NCI-H1930 (cell line): ENCODE measurements around the gene DLG2.

Experiments
- DNase-seq, 2 experiments: peaks; one replicate each; lab custom pipeline; 2025; lab: John Stamatoyannopoulos, UW

Gene DLG2

GRCh38 chr11:84763931-84764330 is 863.2 kb downstream of the DLG2 start:
- no peak for DNase-seq

- DNase-seq: no peak
Measured at GRCh38 chr11:84757711-84758110, 869.4 kb downstream of the DLG2 start.

- DNase-seq: no peak
Measured at GRCh38 chr11:84751371-84751770, 875.8 kb downstream of the DLG2 start.

- no peak for DNase-seq
Measured at GRCh38 chr11:84747871-84748270, 879.3 kb downstream of the DLG2 start.

DNA sequence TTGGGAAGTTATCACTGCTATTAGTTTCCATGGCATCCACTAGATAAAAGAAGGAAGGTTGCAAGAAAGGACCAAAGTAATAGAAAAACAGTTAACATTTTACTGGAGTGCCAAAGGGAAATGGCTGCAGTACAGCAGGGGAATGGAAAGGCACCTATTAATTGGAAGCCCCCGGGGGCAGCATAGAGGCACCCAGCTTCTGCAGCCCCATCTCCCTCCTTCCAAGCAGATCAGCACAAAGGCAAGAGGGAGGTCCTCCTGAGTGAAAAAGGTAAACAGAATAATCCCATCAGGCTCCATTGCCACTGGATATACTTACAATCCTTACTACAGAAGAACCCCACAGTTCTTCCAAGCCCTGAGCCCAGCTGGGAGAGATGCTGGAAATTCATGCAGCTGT is 887.1 kb downstream of the DLG2 start:
- no peak for DNase-seq

- no peak for DNase-seq
Measured at GRCh38 chr11:84724256-84724655, 902.9 kb downstream of the DLG2 start.

GRCh38 chr11:84722583-84723108 is 904.5 kb downstream of the DLG2 start:
- no peak for DNase-seq

DNA sequence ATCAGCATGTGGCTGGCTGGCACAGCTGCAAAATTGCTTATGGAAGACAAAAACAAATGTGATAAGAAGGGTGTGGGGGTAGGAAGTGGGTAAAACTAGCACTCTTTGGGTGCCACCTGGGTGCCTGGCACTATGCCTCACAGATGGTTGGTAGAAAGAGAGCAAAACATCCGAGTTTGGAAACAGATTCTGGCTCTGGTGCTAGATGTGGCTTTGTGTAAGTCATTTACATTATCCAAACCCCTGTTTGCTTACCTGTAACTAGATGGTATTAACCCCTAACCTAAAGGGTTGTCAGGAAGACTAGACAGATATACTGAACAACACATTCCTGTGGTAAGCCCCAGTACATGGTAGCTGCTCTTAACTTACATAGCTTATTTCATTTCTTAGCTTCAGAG is 905.6 kb downstream of the DLG2 start:
- no peak for DNase-seq

DNA sequence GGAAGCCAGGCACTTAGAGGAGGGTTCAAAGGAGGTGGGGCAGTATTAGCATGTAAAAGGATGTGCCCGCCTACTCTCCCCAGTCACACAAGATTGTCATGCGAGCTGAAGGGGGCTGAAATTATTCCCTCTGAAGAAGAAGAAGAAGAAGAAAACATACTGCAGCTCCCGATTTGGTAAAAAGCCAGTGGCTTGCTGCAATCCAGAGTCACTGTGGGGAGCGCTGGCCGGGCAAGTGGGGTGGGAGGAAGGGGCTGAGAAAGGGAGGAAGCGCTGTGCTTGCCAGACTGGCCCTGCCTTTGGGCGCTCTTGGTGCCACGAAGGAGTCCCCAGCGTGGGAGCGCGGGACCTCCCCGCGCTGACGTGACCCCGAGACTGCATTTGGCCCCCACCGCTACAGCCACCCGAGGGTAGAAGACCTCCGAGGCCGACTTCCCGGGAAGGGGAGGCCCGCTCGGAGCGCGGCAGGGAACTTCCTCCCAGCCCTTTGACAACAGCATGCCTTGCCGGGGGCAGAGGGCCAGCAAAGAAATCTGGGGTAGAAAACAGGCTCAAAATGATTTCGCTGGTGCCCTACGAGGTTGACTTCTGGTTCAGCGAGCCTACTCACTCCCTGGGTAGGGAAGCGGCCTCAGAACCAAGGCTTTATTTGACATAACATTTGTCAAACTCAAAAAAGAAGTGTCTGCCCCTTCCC is 906.3 kb downstream of the DLG2 start:
- DNase-seq: no peak

- no peak for DNase-seq
Measured at GRCh38 chr11:84719935-84720577, 907.1 kb downstream of the DLG2 start.

DNA sequence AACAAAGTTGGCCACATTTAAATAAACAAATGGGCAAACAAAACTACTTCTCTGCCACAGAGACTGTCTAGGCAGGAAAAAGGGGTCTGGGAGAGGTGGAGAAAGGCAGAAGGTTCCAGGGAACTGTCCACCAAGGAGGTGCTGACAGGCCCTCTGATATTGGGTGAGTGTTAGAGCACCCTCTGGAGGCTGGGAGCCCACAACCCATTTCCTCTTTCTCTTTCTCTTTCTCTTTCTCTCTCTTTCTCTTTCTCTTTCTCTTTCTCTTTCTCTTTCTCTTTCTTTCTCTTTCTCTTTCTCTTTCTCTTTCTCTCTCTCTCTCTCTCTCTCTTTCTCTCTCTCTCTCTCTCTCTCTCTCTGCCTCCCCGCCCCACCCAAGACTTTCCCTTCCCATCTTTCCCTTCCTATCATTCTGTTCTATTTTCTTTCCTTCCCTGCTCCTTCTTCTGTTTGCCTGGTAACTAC is 912.8 kb downstream of the DLG2 start:
- DNase-seq: peak in 1 of 2 experiments; percentile 5

DNA sequence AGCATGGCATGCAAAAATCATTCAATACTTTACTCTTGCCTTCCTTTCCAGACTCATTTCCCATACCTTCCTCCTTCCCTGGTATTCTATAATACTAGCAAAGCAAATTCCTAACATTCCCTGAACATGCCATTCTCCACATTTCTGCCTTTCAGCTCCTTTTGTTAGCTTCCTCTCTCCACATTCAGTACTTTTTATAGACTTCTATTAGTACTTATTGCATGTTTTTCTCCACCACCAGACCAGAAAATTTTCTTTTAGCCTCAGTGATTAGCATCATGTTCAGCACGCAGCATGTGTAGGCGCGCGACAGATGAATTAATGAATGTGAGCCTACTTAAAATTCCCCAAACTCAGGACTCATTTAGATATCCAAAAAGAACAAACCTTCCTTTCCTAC is 935.3 kb downstream of the DLG2 start:
- no peak for DNase-seq

DNA sequence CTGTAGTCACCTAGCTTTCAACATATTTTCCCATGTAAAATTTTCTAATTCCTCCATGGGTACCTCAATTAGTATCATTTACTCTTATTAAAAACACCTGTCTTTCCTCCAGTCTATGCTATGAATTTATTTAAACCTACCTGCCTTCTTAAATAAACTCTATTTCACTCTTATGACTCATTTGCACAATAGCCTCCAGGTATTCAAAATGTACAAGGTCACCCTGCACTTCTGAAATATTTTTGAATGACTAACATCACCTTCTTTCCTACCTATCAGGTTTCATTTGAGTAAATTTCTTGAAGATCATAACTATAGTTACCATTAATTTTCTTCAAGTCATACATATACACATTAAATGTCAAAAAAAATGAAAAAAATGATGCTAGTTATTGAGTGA is 939.7 kb downstream of the DLG2 start:
- no peak for DNase-seq

DNA sequence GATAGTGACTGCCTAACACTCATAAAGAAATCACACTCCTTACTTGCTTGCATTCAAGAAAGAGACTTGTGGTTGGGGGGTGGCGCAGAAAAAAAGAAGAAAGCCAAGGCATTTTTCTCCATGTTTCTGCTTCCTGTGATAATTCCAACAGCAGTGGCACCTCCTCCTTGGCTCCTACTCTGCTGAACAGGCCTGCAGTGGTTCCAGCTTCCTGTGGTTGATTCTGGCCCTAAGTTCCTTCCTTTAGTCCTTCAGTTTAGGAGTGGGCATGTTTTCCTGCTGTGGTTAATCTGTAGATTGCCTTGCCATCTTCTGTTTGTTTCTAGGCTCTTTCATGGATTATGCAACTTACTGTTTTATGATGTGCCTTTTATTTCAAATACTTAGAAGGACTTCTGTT is 940.4 kb downstream of the DLG2 start:
- no peak for DNase-seq

DNA sequence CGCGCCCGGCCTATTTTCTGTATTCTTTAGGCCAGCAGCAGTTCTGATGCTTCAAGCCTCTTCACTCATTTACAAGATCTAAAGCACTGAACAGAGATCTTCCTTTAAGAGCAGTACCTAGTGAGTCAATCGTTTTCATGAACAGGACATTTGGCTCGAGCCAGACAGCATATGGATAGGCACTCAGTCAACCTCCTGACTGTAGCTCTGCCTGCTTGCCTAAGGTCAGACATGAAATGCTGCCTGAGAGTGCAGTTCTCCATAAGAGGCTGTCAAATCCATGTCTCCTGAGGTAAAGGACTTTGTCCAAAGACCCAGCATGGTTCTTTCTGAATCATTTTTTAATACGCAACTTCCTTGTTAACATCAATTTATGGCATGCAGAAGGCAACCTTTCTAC is 941.2 kb downstream of the DLG2 start:
- no peak for DNase-seq

- no peak for DNase-seq
Measured at GRCh38 chr11:84685149-84685548, 942.0 kb downstream of the DLG2 start.

DNA sequence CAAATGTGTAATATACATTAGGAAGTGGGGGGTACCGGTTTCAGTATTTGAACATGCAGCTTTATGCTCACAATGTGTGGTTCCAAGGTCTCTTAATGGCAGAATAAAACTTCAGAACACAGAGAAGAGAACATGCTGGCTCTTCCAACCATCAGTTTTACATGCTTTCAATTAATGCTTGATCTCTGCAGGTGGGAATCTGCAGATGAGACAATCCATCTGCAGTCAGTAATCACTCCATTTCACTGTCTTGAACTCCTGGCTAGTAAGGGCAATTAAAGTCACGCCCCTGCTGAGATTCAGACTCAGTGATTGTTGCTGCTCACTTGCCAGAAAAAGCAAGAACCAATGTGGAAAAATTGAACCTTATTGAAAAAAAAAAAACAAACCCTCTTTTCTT is 945.7 kb downstream of the DLG2 start:
- DNase-seq: no peak

DNA sequence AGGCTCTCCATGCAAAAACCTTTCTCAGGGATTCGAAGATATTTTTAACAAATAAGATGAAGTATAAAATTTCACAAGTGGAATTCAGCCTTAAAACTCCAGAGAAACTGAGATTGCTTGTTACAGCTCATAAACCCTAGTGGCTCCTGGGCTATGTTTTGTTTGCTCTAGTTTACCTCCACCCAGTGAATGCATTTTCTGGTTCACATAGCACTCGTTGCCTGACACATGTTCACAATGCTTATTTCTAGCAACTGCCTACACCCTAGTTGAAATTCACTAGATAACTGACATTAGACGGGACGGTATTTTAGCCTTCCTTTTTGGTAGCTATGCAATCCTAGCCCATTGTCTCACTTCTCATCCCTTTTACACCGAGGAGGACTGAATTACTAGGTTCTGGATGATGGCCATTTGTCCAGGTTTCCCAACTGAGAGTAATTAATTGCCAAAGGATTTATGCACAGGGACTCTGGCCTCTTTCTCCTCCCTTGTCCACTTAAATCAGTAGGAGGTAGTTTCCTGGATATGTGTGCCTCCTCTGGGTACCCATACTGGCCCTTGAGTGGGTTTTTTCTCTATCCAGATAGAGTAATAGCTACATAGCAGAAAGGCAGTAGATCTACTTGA is 951.6 kb downstream of the DLG2 start:
- DNase-seq: no peak

GRCh38 chr11:84673753-84674152 is 953.4 kb downstream of the DLG2 start:
- DNase-seq: peak in 1 of 2 experiments; percentile 27

- no peak for DNase-seq
Measured at GRCh38 chr11:84671325-84671999, 955.7 kb downstream of the DLG2 start.

DNA sequence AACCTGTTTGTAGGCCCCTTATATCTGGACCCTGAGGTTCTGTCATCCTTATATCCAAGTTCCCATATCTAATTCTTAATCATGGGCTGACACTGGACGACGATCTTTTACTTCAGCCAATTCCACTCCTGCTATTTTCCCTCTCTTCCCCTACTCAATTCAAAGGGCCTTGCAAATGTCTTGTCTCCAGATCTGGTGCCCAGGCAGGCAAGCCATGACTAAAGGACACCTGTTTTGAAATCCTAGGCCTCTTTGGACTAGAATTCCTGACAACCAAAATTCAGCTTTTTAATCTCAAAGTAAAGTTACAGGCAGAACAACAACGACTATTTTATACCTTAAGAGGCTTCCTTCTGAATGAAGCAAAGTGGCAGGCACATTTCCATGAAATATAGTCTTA is 963.4 kb downstream of the DLG2 start:
- no peak for DNase-seq

DNA sequence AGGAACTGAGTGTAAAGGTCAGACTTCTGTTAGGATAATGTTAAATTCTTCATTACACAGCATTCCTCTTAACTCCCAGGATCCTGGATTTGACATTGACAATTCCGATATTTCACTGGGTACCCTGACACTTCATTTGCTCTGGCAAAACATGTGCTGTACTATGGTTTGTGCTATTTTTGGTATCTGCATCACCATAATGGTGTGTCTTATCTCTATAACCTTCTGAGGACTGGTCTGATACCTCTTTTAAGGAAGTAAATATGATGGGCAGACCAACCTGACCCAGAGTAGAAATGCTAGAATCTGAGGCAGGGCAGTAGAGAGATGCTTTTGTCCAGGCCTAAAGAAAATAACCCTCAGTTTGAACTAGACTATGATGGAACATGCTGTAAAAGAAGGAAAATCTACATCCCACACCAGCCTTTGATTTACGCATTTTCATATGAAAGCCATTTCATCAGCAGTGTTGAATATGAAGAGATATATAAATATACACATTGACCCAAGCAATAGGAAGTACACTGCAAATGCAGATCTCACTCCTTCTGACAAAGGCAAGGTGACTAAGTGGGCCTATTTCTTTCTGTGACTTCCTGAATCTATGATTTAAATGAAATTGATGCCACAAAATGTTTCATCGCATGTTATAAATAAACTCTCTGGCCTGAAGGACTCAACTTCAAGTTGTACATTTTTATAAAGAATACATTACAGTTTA is 966.7 kb downstream of the DLG2 start:
- DNase-seq: no peak
